CD4-positive, alpha-beta T cell treated with Interleukin-2 at 100 ng/mL for 4 hours (primary cell): ENCODE measurements around the gene POT1.

ENCODE experiments used
- DNase-seq: peaks from one replicate; pipeline ENCODE4 v3.0.0-alpha.2; 2020; ENCODE audit warnings: low spot score

POT1 gene

GRCh38 chr7:124801330-124801895, 128.2 kb downstream of the POT1 start:
- DNase-seq, result no peak

GRCh38 chr7:124800386-124800785, 129.2 kb downstream of the POT1 start:
- DNase-seq, result no peak

- no peak for DNase-seq
These were observed 130.2 kb downstream of the POT1 start for GRCh38 chr7:124799448-124799847.

- no peak for DNase-seq
These were observed 132.9 kb downstream of the POT1 start for GRCh38 chr7:124796771-124797170.

GRCh38 chr7:124792696-124793095, 136.9 kb downstream of the POT1 start:
- DNase-seq, result no peak

- no peak for DNase-seq
These were observed 137.6 kb downstream of the POT1 start for GRCh38 chr7:124792002-124792401.

- no peak for DNase-seq
These were observed 138.2 kb downstream of the POT1 start for GRCh38 chr7:124791426-124791825.

GRCh38 chr7:124790645-124791044, 139.0 kb downstream of the POT1 start:
- DNase-seq, result no peak

GRCh38 chr7:124785994-124786393, 143.6 kb downstream of the POT1 start:
- no peak for DNase-seq

GRCh38 chr7:124784879-124785818, 144.5 kb downstream of the POT1 start:
- DNase-seq, result no peak

GRCh38 chr7:124783271-124783670, 146.4 kb downstream of the POT1 start:
- DNase-seq, result no peak

GRCh38 chr7:124781907-124782734, 147.5 kb downstream of the POT1 start:
- DNase-seq, result no peak

GRCh38 chr7:124781418-124781817, 148.2 kb downstream of the POT1 start:
- no peak for DNase-seq

GRCh38 chr7:124780608-124781007, 149.0 kb downstream of the POT1 start:
- no peak for DNase-seq

- no peak for DNase-seq
These were observed 149.6 kb downstream of the POT1 start for GRCh38 chr7:124780056-124780455.

GRCh38 chr7:124779620-124780019, 150.0 kb downstream of the POT1 start:
- DNase-seq, result no peak

GRCh38 chr7:124779194-124779593, 150.4 kb downstream of the POT1 start:
- no peak for DNase-seq

- DNase-seq, result no peak
These were observed 152.4 kb downstream of the POT1 start for GRCh38 chr7:124777268-124777667.

GRCh38 chr7:124776153-124776552, 153.5 kb downstream of the POT1 start:
- no peak for DNase-seq

- DNase-seq, result no peak
These were observed 154.2 kb downstream of the POT1 start for GRCh38 chr7:124775422-124775821.

- DNase-seq, result no peak
These were observed 155.7 kb downstream of the POT1 start for GRCh38 chr7:124773938-124774337.

GRCh38 chr7:124773339-124773738, 156.3 kb downstream of the POT1 start:
- no peak for DNase-seq
